Stimulated activated CD4-positive, alpha-beta T cell treated with anti-CD3 and anti-CD28 coated beads, Interleukin-12 subunit alpha, Interleukin-12 subunit beta, amount 100 ng/mL, for 24 hours (primary cell): ENCODE results near the gene ACMSD.
"Not testable (repeated sequence)": the region's sequence is repeated elsewhere in the genome, so short reads cannot be mapped to it uniquely, and the experiment has no call there.

ENCODE experiments used
- DNase-seq, 2 experiments: peaks; one replicate each; pipeline ENCODE4 v3.0.0-alpha.2; 2020; ENCODE audit warnings: low read depth in 2 of 2

Gene ACMSD

DNA sequence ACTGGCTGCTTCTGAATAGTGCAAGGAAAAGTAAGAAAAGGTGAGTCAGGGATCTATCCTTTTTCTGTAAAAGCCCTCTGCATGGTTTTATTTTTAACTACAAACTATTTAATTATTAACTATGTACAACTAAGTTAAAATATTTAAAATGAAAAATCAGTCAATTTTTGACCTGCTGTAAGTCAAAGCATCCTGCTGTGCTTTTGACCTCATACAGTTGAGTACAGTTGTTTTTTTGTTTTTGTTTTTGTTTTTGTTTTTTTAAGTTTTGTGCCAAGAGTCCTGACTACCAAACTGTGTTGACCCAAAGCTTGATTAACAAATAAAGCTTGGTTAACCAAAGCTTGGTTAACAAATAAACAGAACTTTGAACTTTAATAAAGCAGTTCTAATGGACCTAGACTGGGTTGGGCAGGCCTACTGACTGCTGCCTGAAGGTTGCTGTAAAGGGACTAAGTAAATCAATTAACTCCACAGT lies at the start of gene ACMSD:
TSS of gene ACMSD (plus strand) at position 474 of the 478 bp plus-strand sequence. CDS start 67 bp downstream, outside the sequence.
- no peak for DNase-seq

- DNase-seq = no peak
These were observed 47.9 kb upstream of the ACMSD start for GRCh38 chr2:134790487-134790886.

- DNase-seq = no peak
These were observed 46.8 kb upstream of the ACMSD start for GRCh38 chr2:134791616-134792015.

GRCh38 chr2:134792186-134792585 lies 46.2 kb upstream of the ACMSD start:
- no peak for DNase-seq

- no peak for DNase-seq
These were observed 42.7 kb upstream of the ACMSD start for GRCh38 chr2:134795765-134796164.

- no peak for DNase-seq
These were observed 42.0 kb upstream of the ACMSD start for GRCh38 chr2:134796373-134796772.

GRCh38 chr2:134799936-134800335 lies 38.5 kb upstream of the ACMSD start:
- no peak for DNase-seq

DNA sequence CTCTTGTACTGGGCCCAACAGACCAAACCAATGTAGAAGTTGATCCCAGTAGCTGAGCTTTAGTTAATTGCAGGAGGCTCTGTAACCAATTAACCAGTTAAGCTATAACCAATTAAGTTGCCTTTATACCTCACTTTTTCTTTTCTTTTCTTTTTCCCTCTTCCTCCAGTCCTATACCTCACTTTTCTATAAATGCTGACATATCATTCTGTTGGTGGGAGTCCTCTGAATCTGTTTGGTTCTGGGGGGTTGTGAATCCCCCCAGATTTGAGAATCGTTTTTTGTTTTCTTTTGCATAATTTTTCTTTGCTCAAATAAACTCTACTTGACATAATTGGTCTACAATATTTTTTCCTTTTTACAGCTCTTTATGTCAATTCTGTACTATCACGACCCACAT lies 38.1 kb upstream of the ACMSD start:
- no peak for DNase-seq

DNA sequence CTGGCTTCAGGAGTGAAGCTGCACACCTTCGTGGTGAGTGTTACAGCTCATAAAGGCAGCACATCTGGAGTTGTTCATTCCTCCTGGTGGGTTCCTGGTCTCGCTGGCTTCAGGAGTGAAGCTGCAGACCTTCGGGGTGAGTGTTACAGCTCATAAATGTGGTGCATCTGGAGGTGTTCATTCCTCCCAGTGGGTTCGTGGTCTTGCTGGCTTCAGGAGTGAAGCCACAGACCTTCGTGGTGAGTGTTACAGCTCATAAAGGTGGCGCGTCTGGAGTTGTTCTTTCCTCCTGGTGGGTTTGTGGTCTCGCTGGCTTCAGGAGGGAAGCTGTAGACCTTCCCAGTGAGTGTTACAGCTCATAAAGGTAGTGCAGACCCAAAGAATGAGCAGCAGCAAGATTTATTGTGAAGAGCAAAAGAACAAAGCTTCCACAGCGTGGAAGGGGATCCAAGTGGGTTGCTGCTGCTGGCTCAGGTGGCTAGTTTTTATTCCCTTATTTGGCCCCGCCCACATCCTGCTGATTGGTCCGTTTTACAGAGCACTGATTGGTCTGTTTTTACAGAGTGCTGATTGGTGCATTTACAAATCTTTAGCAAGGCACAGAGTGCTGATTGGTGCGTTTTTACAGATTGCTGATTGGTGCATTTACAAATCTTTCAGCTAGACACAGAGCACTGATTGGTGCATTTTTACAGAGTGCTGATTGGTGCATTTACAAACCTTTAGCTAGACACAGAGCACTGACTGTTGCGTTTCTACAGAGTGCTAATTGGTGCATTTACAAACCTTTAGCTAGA lies 34.6 kb upstream of the ACMSD start:
- DNase-seq = not testable (repeated sequence)

GRCh38 chr2:134815741-134816140 lies 22.7 kb upstream of the ACMSD start:
- DNase-seq = no peak

DNA sequence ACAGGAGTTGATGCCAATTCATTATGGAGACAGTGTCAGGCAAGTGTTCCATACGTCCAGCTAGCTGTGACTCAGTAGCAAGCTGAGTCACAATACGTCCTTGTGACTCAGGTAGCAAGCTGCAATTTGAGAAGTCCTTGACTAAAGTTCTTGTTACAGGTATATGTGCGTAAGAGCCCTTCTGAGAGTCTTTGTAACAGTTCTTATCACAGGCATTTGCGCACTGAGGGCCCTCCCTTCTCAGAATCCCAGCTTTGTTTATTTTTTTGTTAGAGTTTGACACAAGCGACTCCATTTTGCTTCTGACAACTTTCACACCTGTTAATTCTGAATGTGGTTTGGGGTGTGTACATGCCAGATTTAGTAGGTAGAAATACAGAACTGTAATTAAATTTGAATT lies 20.1 kb upstream of the ACMSD start:
- DNase-seq = no peak

- DNase-seq = no peak
These were observed 19.1 kb upstream of the ACMSD start for GRCh38 chr2:134819334-134819733.

DNA sequence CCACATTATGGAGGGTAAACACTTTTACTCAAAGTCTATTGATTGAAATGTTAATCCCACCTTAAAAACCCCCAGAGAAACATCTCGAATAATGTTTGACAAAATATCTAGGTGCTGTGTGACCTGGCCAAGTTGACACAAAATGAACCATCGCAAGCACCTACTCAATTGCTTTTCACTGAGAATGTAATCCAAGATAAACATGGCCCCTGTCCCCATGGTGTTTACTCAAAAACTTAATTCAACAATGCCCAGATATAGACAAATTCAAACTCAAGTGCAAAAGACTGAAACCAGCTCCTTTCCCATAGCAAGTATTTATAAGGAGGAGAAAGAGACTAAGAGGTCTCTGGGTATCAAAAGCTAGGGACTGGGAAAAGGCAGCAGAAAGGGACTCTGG lies 15.0 kb upstream of the ACMSD start:
- DNase-seq = no peak

- no peak for DNase-seq
These were observed 14.6 kb upstream of the ACMSD start for GRCh38 chr2:134823832-134824231.

DNA sequence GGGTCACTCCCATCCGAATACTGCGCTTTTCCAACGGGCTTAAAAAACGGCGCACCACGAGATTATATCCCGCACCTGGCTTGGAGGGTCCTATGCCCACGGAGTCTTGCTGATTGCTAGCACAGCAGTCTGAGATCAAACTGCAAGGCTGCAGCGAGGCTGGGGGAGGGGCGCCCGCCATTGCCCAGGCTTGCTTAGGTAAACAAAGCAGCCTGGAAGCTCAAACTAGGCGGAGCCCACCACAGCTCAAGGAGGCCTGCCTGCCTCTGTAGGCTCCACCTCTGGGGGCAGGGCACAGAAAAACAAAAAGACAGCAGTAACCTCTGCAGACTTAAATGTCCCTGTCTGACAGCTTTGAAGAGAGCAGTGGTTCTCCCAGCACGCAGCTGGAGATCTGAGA lies 12.7 kb upstream of the ACMSD start:
- not testable (repeated sequence) for DNase-seq

GRCh38 chr2:134835471-134835870 lies 2.9 kb upstream of the ACMSD start:
- DNase-seq = no peak

DNA sequence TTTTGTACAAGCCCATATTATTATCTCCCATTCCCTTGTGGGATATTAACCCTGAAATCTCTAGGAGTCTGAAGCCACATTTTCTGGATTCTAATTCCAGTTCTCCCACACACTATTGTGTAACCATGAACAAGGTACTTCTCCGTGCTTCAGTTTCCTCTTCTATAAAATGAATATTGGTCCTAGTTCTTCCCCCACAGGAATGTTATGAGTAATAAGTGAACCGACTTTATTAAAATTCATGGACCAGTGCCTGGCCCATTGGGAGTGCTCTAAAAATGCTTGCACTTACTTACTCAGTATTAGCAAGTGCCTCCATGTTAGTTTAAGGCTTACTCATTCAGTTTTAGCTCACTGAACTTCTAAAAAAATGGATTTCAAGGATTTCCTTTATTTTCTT lies 1.4 kb upstream of the ACMSD start:
- no peak for DNase-seq

DNA sequence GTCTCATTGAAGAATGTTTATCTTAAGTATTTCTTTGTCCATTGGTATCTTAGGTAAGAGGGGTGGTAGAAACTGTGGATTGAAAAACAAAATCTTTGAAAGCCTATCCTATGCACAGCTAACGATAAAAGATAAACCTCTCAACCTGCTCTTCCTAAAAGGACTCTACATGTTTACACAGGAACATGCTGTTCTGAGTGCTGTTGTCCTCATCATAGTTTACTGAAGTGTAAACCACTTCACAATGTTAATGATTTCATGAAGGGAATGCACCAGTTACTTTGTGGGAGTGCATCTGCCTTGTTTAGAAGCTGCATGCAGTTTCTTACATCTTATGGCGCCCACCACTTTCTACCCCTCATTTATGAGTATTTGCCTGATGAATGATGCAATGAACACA lies 1.2 kb downstream of the ACMSD start:
- no peak for DNase-seq

- no peak for DNase-seq
These were observed 4.6 kb downstream of the ACMSD start for GRCh38 chr2:134842930-134843490.

GRCh38 chr2:134843968-134844367 lies 5.6 kb downstream of the ACMSD start:
- DNase-seq = no peak

DNA sequence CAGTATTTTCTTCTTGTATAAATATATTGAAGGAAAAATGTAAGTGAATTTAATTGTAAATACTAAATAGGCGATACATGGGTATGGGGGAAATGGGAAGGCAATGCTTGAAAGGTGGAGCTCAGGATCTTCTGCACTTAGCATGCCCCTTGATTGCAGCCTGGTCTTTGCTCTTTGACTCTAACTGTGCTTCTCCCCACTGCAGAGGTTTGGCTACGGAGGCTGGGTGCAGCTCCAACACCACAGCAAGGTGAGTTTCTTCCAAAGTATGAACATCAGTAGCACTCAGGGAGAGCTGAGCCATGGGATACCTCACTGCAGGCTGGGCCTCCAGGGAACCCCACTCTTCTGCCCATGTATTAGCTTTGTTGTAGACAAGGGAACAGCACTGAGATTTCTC lies 6.6 kb downstream of the ACMSD start:
- DNase-seq = no peak

DNA sequence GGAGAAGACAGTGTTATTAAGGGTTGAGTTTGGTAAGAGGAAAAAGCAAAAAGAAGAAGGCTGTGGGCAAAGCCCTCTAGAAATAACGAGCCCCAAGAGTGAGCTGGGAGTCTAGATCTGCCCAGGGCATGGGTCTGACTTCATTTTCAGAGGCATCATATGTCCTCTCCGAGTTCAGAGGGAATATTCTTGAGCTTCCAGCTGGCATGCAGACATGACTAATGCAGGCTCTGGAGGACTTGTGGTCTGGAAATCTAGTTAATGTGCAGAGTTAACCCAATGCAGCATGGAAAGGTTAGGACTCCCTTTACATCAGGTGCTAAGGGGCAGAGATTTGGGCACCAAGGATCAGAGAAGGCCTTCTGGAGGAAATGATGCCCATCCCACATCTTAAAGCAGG lies 7.3 kb downstream of the ACMSD start:
- no peak for DNase-seq

- DNase-seq = no peak
These were observed 7.8 kb downstream of the ACMSD start for GRCh38 chr2:134846213-134846612.
